H1 (cell line): Measurements from ENCODE around the gene AGBL1. TPM values are rescaled to one million over a fixed set of nuclear protein-coding genes. Genes with fewer than 3 reads are reported as not detected.

ENCODE experiments used
- CTCF ChIA-PET: fragments of 300-600 bp; sonication (Branson Sonifier 250); formaldehyde crosslinking; loops from one replicate; lab custom pipeline; 2021; ENCODE audit not compliant: partially characterized antibody; lab: Charles Lee
- POLR2A ChIA-PET: fragments of 300-600 bp; sonication (Branson Sonifier 250); formaldehyde crosslinking; loops from one replicate; lab custom pipeline; 2021; ENCODE audit warnings: inconsistent platforms; ENCODE audit not compliant: partially characterized antibody; lab: Charles Lee
- DNase-seq, 2 experiments: peaks; one replicate each; pipeline versions ENCODE4 v3.0.0 to v3.0.0-alpha.2; 2010 to 2022; ENCODE audit warnings: low spot score in 2 of 2, low read depth in 1 of 2, mixed read lengths in 1 of 2
- FAIRE-seq: peaks from 2 replicates; lab custom pipeline; 2011; peaks lifted over from hg19 to GRCh38; lab: Jason Lieb, UNC
- H2AFZ ChIP-seq: 2 replicates; pipeline ENCODE4 v1.8.1; 2012; ENCODE audit warnings: low read length, inconsistent platforms
- H2AK5ac ChIP-seq: 2 replicates; pipeline ENCODE4 v1.6.1; 2013; ENCODE audit warnings: low read depth, low read length
- H2BK120ac ChIP-seq: replicated peaks from 2 replicates; pipeline ENCODE3; 2013; ENCODE audit warnings: low read depth, low read length, inconsistent platforms
- H2BK12ac ChIP-seq: 2 replicates; pipeline ENCODE4 v1.6.1; 2013; ENCODE audit warnings: low read depth, low read length
- H2BK15ac ChIP-seq: 2 replicates; pipeline ENCODE4 v1.6.1; 2013; ENCODE audit warnings: low read length
- H2BK20ac ChIP-seq: 2 replicates; pipeline ENCODE4 v1.6.1; 2013; ENCODE audit warnings: low read length
- H2BK5ac ChIP-seq: 2 replicates; pipeline ENCODE4 v1.6.1; 2013; ENCODE audit warnings: low read depth, low read length
- H3K14ac ChIP-seq: 2 replicates; pipeline ENCODE4 v1.6.1; 2013; ENCODE audit warnings: inconsistent platforms; ENCODE audit not compliant: insufficient read length
- H3K18ac ChIP-seq: 2 replicates; pipeline ENCODE4 v1.6.1; 2013; ENCODE audit warnings: low read length; ENCODE audit errors: extremely low read depth
- H3K23ac ChIP-seq: 2 replicates; pipeline ENCODE4 v1.6.1; 2013; ENCODE audit warnings: inconsistent platforms; ENCODE audit not compliant: insufficient read length
- H3K23me2 ChIP-seq: 2 replicates; pipeline ENCODE4 v1.6.1; 2013; ENCODE audit warnings: low read depth, low read length
- H3K27ac ChIP-seq: 2 replicates; pipeline ENCODE4 v1.6.1; 2011; ENCODE audit warnings: low read depth, low read length, inconsistent platforms
- H3K27me3 ChIP-seq, 4 experiments: replicated peaks in 1 of 4; 1 replicate in 1 of 4; 2 replicates in 3 of 4; pipeline versions ENCODE4 v1.6.1 to v1.8.1; 2011 to 2013; ENCODE audit warnings: low read length in 3 of 4, mild to moderate bottlenecking in 3 of 4, inconsistent platforms in 2 of 4, mixed read lengths in 2 of 4, moderate library complexity in 1 of 4; ENCODE audit not compliant: control insufficient read depth in 3 of 4, insufficient read depth in 3 of 4; ENCODE audit errors: extremely low read depth in 1 of 4
- H3K36me3 ChIP-seq, 4 experiments: 2 replicates each; pipeline versions ENCODE4 v1.6.1 to v1.8.1; 2011 to 2013; ENCODE audit warnings: mild to moderate bottlenecking in 4 of 4, low read length in 3 of 4, moderate library complexity in 2 of 4, control low read depth in 1 of 4, inconsistent platforms in 1 of 4; ENCODE audit not compliant: insufficient read depth in 4 of 4, control insufficient read depth in 2 of 4
- H3K4ac ChIP-seq: replicated peaks from 2 replicates; pipeline ENCODE3; 2013; ENCODE audit warnings: low read length, low read depth, mixed read lengths, inconsistent platforms; ENCODE audit not compliant: insufficient read length
- H3K4me1 ChIP-seq, 4 experiments: replicated peaks in 1 of 4; 1 replicate in 1 of 4; 2 replicates in 3 of 4; pipeline versions ENCODE4 v1.6.1 to v1.8.1; 2011 to 2013; ENCODE audit warnings: low read length in 3 of 4, inconsistent platforms in 2 of 4, mixed read lengths in 1 of 4; ENCODE audit not compliant: insufficient read depth in 4 of 4, control insufficient read depth in 3 of 4
- H3K4me2 ChIP-seq, 2 experiments: 2 replicates each; pipeline versions ENCODE4 v1.6.1 to v1.8.1; 2011 to 2013; ENCODE audit warnings: low read depth in 2 of 2, low read length in 2 of 2, control low read depth in 1 of 2, inconsistent platforms in 1 of 2, mild to moderate bottlenecking in 1 of 2; ENCODE audit not compliant: insufficient read depth in 1 of 2
- H3K4me3 ChIP-seq, 4 experiments: fragments of 200-600, 300-600 bp in 1 of 4; sonication (generic), shearing (Covaris generic), sonication (Bioruptor Twin) in 1 of 4; 2 replicates each; pipeline versions ENCODE4 v1.5.1 to v1.8.1; 2011 to 2016; ENCODE audit warnings: low read length in 4 of 4, low read depth in 3 of 4, control low read depth in 2 of 4, inconsistent platforms in 2 of 4, mild to moderate bottlenecking in 2 of 4, mixed read lengths in 1 of 4, moderate library complexity in 1 of 4; ENCODE audit not compliant: insufficient read depth in 2 of 4; ENCODE audit errors: extremely low read depth in 1 of 4
- H3K56ac ChIP-seq: replicated peaks from 2 replicates; pipeline ENCODE3; 2013; ENCODE audit warnings: low read depth, mild to moderate bottlenecking, mixed read lengths, low read length, inconsistent platforms; ENCODE audit not compliant: insufficient read length
- H3K79me1 ChIP-seq: 2 replicates; pipeline ENCODE4 v1.6.1; 2013; ENCODE audit warnings: low read depth, low read length, control low read depth
- H3K79me2 ChIP-seq, 2 experiments: 2 replicates each; pipeline versions ENCODE4 v1.6.1 to v1.8.1; 2012 to 2013; ENCODE audit warnings: low read length in 2 of 2, mild to moderate bottlenecking in 2 of 2, inconsistent platforms in 1 of 2; ENCODE audit not compliant: insufficient read depth in 2 of 2, control insufficient read depth in 1 of 2
- H3K9ac ChIP-seq, 4 experiments: replicated peaks in 1 of 4; 1 replicate in 1 of 4; 2 replicates in 3 of 4; pipeline versions ENCODE4 v1.6.1 to v1.8.1; 2011 to 2013; ENCODE audit warnings: low read depth in 3 of 4, low read length in 3 of 4, control low read depth in 2 of 4, mild to moderate bottlenecking in 2 of 4, moderate library complexity in 2 of 4, inconsistent platforms in 1 of 4; ENCODE audit errors: extremely low read depth in 1 of 4
- H3K9me3 ChIP-seq, 2 experiments: 2 replicates each; pipeline versions ENCODE4 v1.6.1 to v1.8.1; 2012 to 2013; ENCODE audit warnings: mild to moderate bottlenecking in 2 of 2, moderate library complexity in 2 of 2, control low read depth in 1 of 2, inconsistent platforms in 1 of 2, low read depth in 1 of 2, low read length in 1 of 2, mixed read lengths in 1 of 2; ENCODE audit not compliant: insufficient read depth in 2 of 2
- H4K20me1 ChIP-seq, 2 experiments: replicated peaks in 1 of 2; 2 replicates each; pipeline versions ENCODE3 to v1.8.1; 2011 to 2013; ENCODE audit warnings: inconsistent platforms in 2 of 2, low read length in 2 of 2, mild to moderate bottlenecking in 1 of 2; ENCODE audit not compliant: insufficient read depth in 2 of 2, control insufficient read depth in 1 of 2
- H4K5ac ChIP-seq: 2 replicates; pipeline ENCODE4 v1.6.1; 2013; ENCODE audit warnings: low read length, low read depth, mixed read lengths, inconsistent platforms; ENCODE audit not compliant: insufficient read length
- H4K8ac ChIP-seq: 2 replicates; pipeline ENCODE4 v1.8.0; 2013; ENCODE audit warnings: mild to moderate bottlenecking, moderate library complexity, low read length, inconsistent platforms; ENCODE audit not compliant: insufficient read depth; ENCODE audit errors: extremely low read depth
- H4K91ac ChIP-seq: replicated peaks from 2 replicates; pipeline ENCODE3; 2013; ENCODE audit warnings: low read length, mixed read lengths, inconsistent platforms; ENCODE audit not compliant: insufficient read length
- BRCA1 ChIP-seq: IDR thresholded peaks from 2 replicates; pipeline ENCODE4 v1.6.1; 2012; ENCODE audit warnings: low read depth, low read length, improper control_type of control experiment
- CHD1 ChIP-seq: IDR thresholded peaks from 2 replicates; pipeline ENCODE4 v1.6.1; 2012; ENCODE audit warnings: low read depth, low read length, improper control_type of control experiment
- CREB1 ChIP-seq: IDR thresholded peaks from 2 replicates; pipeline ENCODE4 v1.6.1; 2012; ENCODE audit warnings: inconsistent platforms
- EGR1 ChIP-seq: IDR thresholded peaks from 2 replicates; pipeline ENCODE4 v1.6.1; 2011; ENCODE audit warnings: low read depth, low read length, borderline replicate concordance
- EZH2 ChIP-seq: fragments of 200-600 bp; sonication (generic); IDR thresholded peaks from 2 replicates; pipeline ENCODE4 v1.7.1; 2012; ENCODE audit warnings: low read depth, mild to moderate bottlenecking, moderate library complexity, low read length, inconsistent platforms; ENCODE audit not compliant: severe bottlenecking
- GABPA ChIP-seq: IDR thresholded peaks from 2 replicates; pipeline ENCODE4 v1.6.1; 2011; ENCODE audit warnings: mild to moderate bottlenecking, low read length, moderate library complexity, borderline replicate concordance; ENCODE audit not compliant: insufficient read depth
- KDM5A ChIP-seq: fragments of 200-600 bp; IDR thresholded peaks from 2 replicates; pipeline ENCODE4 v1.7.1; 2012; ENCODE audit warnings: mild to moderate bottlenecking, low read length, inconsistent platforms, mixed read lengths
- MAFK ChIP-seq: IDR thresholded peaks from 2 replicates; pipeline ENCODE4 v1.6.1; 2012; ENCODE audit warnings: low read depth, mild to moderate bottlenecking, improper control_type of control experiment, low read length
- RBBP5 ChIP-seq: IDR thresholded peaks from 2 replicates; pipeline ENCODE4 v1.7.1; 2012; ENCODE audit warnings: low read depth, mild to moderate bottlenecking, inconsistent platforms, low read length, moderate library complexity, borderline replicate concordance
- SRF ChIP-seq: IDR thresholded peaks from 2 replicates; pipeline ENCODE4 v1.6.1; 2011; ENCODE audit warnings: mild to moderate bottlenecking, low read depth, low read length, moderate library complexity
- TAF7 ChIP-seq: optimal IDR thresholded peaks from 2 replicates; pipeline ENCODE3; 2011; ENCODE audit warnings: low read depth, mild to moderate bottlenecking, inconsistent platforms, low read length, moderate library complexity, borderline replicate concordance
- TCF12 ChIP-seq: IDR thresholded peaks from 2 replicates; pipeline ENCODE4 v1.6.1; 2011; ENCODE audit warnings: low read depth, mild to moderate bottlenecking, low read length
- TEAD4 ChIP-seq: IDR thresholded peaks from 2 replicates; pipeline ENCODE4 v1.6.1; 2012; ENCODE audit warnings: low read depth, low read length, inconsistent platforms, mixed read lengths
- WGBS, 2 experiments: shearing (Covaris generic) in 1 of 2; methylation state at CpG; one replicate each; pipeline versions ENCODE4 v1.1.6 to v1.1.7; 2013 to 2015; ENCODE audit warnings: low lambda C conversion rate in 2 of 2, mixed read lengths in 2 of 2, inconsistent platforms in 1 of 2, low coverage in 1 of 2, missing lambda C conversion rate in 1 of 2; ENCODE audit not compliant: insufficient replicate concordance in 2 of 2, insufficient coverage in 1 of 2, insufficient read length in 1 of 2; ENCODE audit errors: extremely low coverage in 1 of 2, missing lambda C conversion rate in 1 of 2; 5-methylcytosine and 5-hydroxymethylcytosine counted together
- polyA plus RNA-seq, 7 experiments: library from polyadenylated mRNA; depleted of rRNA in 3 of 7; stranded (reverse) in 5 of 7; unstranded in 2 of 7; fragments of >200 nt in 5 of 7; fragments of 200-250 nt in 2 of 7; gene quantifications; 1 replicate in 5 of 7; 2 replicates in 1 of 7; 4 replicates in 1 of 7; pipeline versions ENCODE4 v1.2.1 to v1.2.3, GENCODE V29; 2011 to 2013; ENCODE audit warnings: missing spikeins in 2 of 7, mixed read lengths in 2 of 7
- total RNA-seq: library from RNA; stranded (reverse); fragmentation: NEBNext Ultra II Directional; extraction: Animal tissue kit (Norgen Biotek cat#: 25700); gene quantifications from 2 replicates; pipeline ENCODE4 v1.2.1, GENCODE V29; 2021

AGBL1 gene
- total and polyA plus RNA-seq, 2 of the 8 experiments (the other 6 are each of a cell fraction or from before 2014, with no cell fraction given) = not detected

GRCh38 chr15:86036243-86036642 lies 43.4 kb upstream of the AGBL1 start:
- TF ChIP-seq MAFK (no peak), KDM5A (no peak), BRCA1 (no peak), EZH2 (no peak), TAF7 (no peak), RBBP5 (no peak), GABPA (no peak), TEAD4 (no peak), TCF12 (no peak), CHD1 (no peak), SRF (no peak), CREB1 (no peak), EGR1 (no peak)
- Histone ChIP-seq H2AFZ (no peak overlapping the region), H3K36me3 (no peaks in the 10 kb centered on the region), H3K4ac (no peak overlapping the region), H2BK120ac (no peak overlapping the region), H3K9ac (no peak overlapping the region), H3K14ac (no peak overlapping the region), H2BK12ac (no peak overlapping the region), H3K79me2 (no peaks in the 10 kb centered on the region), H2AK5ac (no peak overlapping the region), H3K9me3 (no peaks in the 10 kb centered on the region), H4K91ac (no peak overlapping the region), H4K8ac (no peak overlapping the region), H2BK20ac (no peak overlapping the region), H2BK5ac (no peak overlapping the region), H3K4me1 (peaks cover under 1 to 7% (median 4%) of the 10 kb centered on the region in 4 experiments; a peak in 5 of 7 replicates), H3K27ac (no peak overlapping the region), H3K27me3 (no peaks in the 10 kb centered on the region), H4K5ac (no peak overlapping the region), H3K23me2 (no peaks in the 10 kb centered on the region), H2BK15ac (no peak overlapping the region), H3K4me3 (no peak overlapping the region), H3K79me1 (no peaks in the 10 kb centered on the region), H3K4me2 (no peak overlapping the region), H3K18ac (no peak overlapping the region), H4K20me1 (no peaks in the 10 kb centered on the region), H3K56ac (no peak overlapping the region), H3K23ac (no peak overlapping the region)
- CTCF ChIA-PET = no interaction called here
- 87% methylated on average over 1 of the region's 1 CpG; no CpG with 5 or more reads in 1 of the 2 experiments for WGBS, 2 experiments
- POLR2A ChIA-PET = no interaction called here
- DNase-seq (no peak), FAIRE-seq (no peak)
